C4-2B (cell line): ENCODE measurements around the gene RHEBL1.

ENCODE experiments used
- ZFX ChIP-seq: fragments of 450-650 bp; IDR thresholded peaks from 2 replicates; pipeline ENCODE4 v1.6.1; 2017
- TF ChIP-seq, protein P1 (sequence below): fragments of 450-650 bp; conservative IDR thresholded peaks from 2 replicates; pipeline ENCODE4 v1.5.1; 2017; ENCODE audit warnings: mild to moderate bottlenecking

DNA sequence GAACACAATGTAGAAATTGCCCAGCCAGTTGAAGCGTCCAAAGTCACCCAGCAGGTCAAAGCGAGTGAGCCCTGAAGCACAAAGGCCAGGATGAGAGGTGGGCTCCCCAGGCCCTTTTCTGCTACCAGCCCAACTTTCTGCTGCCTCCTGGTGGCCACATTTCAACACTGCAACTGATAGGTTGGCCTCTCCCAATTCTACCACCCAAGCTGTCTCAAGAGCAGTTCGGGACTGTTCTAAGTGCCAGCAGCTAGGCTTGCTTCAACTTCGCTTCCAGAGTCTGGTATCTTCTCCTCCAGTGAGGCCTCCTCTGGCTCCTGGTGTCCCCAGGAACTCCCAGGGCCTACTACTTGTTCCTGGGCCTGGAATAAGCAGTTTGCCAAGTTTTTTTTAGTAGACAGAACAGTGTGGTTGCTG, 28.3 kb upstream of the RHEBL1 start:
- no peak for TF ChIP-seq ZFX
- TF ChIP-seq, protein P1, sequence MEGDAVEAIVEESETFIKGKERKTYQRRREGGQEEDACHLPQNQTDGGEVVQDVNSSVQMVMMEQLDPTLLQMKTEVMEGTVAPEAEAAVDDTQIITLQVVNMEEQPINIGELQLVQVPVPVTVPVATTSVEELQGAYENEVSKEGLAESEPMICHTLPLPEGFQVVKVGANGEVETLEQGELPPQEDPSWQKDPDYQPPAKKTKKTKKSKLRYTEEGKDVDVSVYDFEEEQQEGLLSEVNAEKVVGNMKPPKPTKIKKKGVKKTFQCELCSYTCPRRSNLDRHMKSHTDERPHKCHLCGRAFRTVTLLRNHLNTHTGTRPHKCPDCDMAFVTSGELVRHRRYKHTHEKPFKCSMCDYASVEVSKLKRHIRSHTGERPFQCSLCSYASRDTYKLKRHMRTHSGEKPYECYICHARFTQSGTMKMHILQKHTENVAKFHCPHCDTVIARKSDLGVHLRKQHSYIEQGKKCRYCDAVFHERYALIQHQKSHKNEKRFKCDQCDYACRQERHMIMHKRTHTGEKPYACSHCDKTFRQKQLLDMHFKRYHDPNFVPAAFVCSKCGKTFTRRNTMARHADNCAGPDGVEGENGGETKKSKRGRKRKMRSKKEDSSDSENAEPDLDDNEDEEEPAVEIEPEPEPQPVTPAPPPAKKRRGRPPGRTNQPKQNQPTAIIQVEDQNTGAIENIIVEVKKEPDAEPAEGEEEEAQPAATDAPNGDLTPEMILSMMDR = peak; percentile 89
